ENCODE measurements around the gene FREM1. TPM values are rescaled to one million over a fixed set of nuclear protein-coding genes. Genes with fewer than 3 reads are reported as not detected.

The FREM1 gene
- total RNA-seq, 4 donors from 2014 or later, result 2.2 to 12.7 (median 5.7) TPM

- H3K27me3 ChIP-seq, result no peaks in the 10 kb centered on the region
- no peaks in the 10 kb centered on the region for H3K4me1 ChIP-seq
- TF ChIP-seq EP300 (IDR thresholded peaks at IDR 0.05; ENCODE audit: low read depth) (no peak), POLR2AphosphoS5 (IDR thresholded peaks at IDR 0.05) (no peak)
- H3K27ac ChIP-seq, result no peak overlapping the region
- no peaks in the 10 kb centered on the region for H3K36me3 ChIP-seq
- in situ Hi-C loops (cut with MboI; ENCODE audit: low pct_ligation_motif_present in 1 of 4, low pct_unique_long_range_greater_than_20kb in 1 of 4, low sequenced_read_pairs in 3 of 4), result no loop called here
- H3K9me3 ChIP-seq, result no peaks in the 10 kb centered on the region
- intact Hi-C loops (cut with DNase I; ENCODE audit: low total_unique reads), result no loop called here
- no peak overlapping the region for H3K4me3 ChIP-seq
- no peak for DNase-seq
- 69 to 75% methylated on average over 1 of the region's 1 CpG for WGBS, 2 donors (ENCODE audit: low coverage in 1 of 2)
These were observed 80.2 kb downstream of the FREM1 start for GRCh38 chr9:14830057-14830456.

DNA sequence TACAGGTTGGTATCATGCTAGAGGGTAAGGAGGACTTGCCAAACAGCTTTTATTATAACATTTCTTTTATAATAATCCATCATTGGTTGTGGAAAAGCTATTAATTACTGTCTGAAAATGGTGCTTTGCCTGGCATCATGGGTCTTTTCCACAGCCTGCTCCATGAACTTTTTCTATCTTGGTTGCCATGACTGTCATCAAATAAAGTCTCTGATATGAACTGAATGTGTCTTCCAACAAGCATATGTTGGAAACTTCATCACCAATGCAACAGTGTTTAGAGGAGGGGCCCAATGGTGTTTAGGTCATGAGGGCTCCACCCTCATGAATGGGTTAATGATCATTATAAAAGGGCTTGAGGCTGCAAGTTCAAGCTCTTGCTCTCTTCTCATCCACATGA, 81.0 kb downstream of the FREM1 start:
- Histone ChIP-seq H3K36me3 (no peaks in the 10 kb centered on the region), H3K4me1 (no peaks in the 10 kb centered on the region), H3K27ac (no peak overlapping the region), H3K4me3 (no peak overlapping the region), H3K9me3 (no peaks in the 10 kb centered on the region), H3K27me3 (no peaks in the 10 kb centered on the region)
- DNase-seq, result no peak
- in situ Hi-C loops (cut with MboI; ENCODE audit: low pct_ligation_motif_present in 1 of 4, low pct_unique_long_range_greater_than_20kb in 1 of 4, low sequenced_read_pairs in 3 of 4), result no loop called here
- TF ChIP-seq CTCF (IDR thresholded peaks at IDR 0.05), result no peak
- no peak for TF ChIP-seq POLR2A (IDR thresholded peaks at IDR 0.05)
- no peak for TF ChIP-seq EP300 (IDR thresholded peaks at IDR 0.05; ENCODE audit: low read depth)
- TF ChIP-seq POLR2AphosphoS5 (IDR thresholded peaks at IDR 0.05), result no peak
- intact Hi-C loops (cut with DNase I; ENCODE audit: low total_unique reads), result no loop called here

GRCh38 chr9:14827805-14828204, 82.4 kb downstream of the FREM1 start:
- no peak overlapping the region for H3K4me3 ChIP-seq
- H3K4me1 ChIP-seq, result no peaks in the 10 kb centered on the region
- intact Hi-C loops (cut with DNase I; ENCODE audit: low total_unique reads), result no loop called here
- H3K27me3 ChIP-seq, result no peaks in the 10 kb centered on the region
- no peak overlapping the region for H3K27ac ChIP-seq
- no peaks in the 10 kb centered on the region for H3K9me3 ChIP-seq
- 90% methylated on average over 3 of the region's 3 CpGs; no CpG with 5 or more reads in 1 of the 2 donors for WGBS, 2 donors (ENCODE audit: low coverage in 1 of 2)
- no peak for DNase-seq
- in situ Hi-C loops (cut with MboI; ENCODE audit: low pct_ligation_motif_present in 1 of 4, low pct_unique_long_range_greater_than_20kb in 1 of 4, low sequenced_read_pairs in 3 of 4), result no loop called here
- no peaks in the 10 kb centered on the region for H3K36me3 ChIP-seq
- no peak for TF ChIP-seq CTCF (IDR thresholded peaks at IDR 0.05)
- no peak for TF ChIP-seq EP300 (IDR thresholded peaks at IDR 0.05; ENCODE audit: low read depth)
- TF ChIP-seq POLR2AphosphoS5 (IDR thresholded peaks at IDR 0.05), result no peak
- TF ChIP-seq POLR2A (IDR thresholded peaks at IDR 0.05), result no peak

GRCh38 chr9:14824481-14824880, 85.7 kb downstream of the FREM1 start:
- no peaks in the 10 kb centered on the region for H3K27me3 ChIP-seq
- in situ Hi-C loops (cut with MboI; ENCODE audit: low pct_ligation_motif_present in 1 of 4, low pct_unique_long_range_greater_than_20kb in 1 of 4, low sequenced_read_pairs in 3 of 4) (no loop called here), intact Hi-C loops (cut with DNase I; ENCODE audit: low total_unique reads) (no loop called here)
- no peaks in the 10 kb centered on the region for H3K36me3 ChIP-seq
- no peak overlapping the region for H3K27ac ChIP-seq
- WGBS, 2 donors (ENCODE audit: low coverage in 1 of 2), result 66 to 90% methylated on average over 1 of the region's 1 CpG
- no peak overlapping the region for H3K4me3 ChIP-seq
- no peaks in the 10 kb centered on the region for H3K9me3 ChIP-seq
- H3K4me1 ChIP-seq, result no peaks in the 10 kb centered on the region
- TF ChIP-seq POLR2A (IDR thresholded peaks at IDR 0.05) (no peak), CTCF (IDR thresholded peaks at IDR 0.05) (no peak), POLR2AphosphoS5 (IDR thresholded peaks at IDR 0.05) (no peak), EP300 (IDR thresholded peaks at IDR 0.05; ENCODE audit: low read depth) (no peak)
- DNase-seq, result no peak

- H3K4me1 ChIP-seq, result no peaks in the 10 kb centered on the region
- no peak overlapping the region for H3K4me3 ChIP-seq
- no peaks in the 10 kb centered on the region for H3K9me3 ChIP-seq
- 90 to 94% methylated on average over 2 of the region's 2 CpGs for WGBS, 2 donors (ENCODE audit: low coverage in 1 of 2)
- H3K36me3 ChIP-seq, result no peaks in the 10 kb centered on the region
- DNase-seq, result no peak
- H3K27me3 ChIP-seq, result no peaks in the 10 kb centered on the region
- H3K27ac ChIP-seq, result no peak overlapping the region
- no peak for TF ChIP-seq POLR2A (IDR thresholded peaks at IDR 0.05)
- no peak for TF ChIP-seq POLR2AphosphoS5 (IDR thresholded peaks at IDR 0.05)
- TF ChIP-seq EP300 (IDR thresholded peaks at IDR 0.05; ENCODE audit: low read depth), result no peak
- no peak for TF ChIP-seq CTCF (IDR thresholded peaks at IDR 0.05)
- intact Hi-C loops (cut with DNase I; ENCODE audit: low total_unique reads) (no loop called here), in situ Hi-C loops (cut with MboI; ENCODE audit: low pct_ligation_motif_present in 1 of 4, low pct_unique_long_range_greater_than_20kb in 1 of 4, low sequenced_read_pairs in 3 of 4) (no loop called here)
These were observed 86.4 kb downstream of the FREM1 start for GRCh38 chr9:14823800-14824199.
